H1 (cell line): Measurements from ENCODE around the gene GOLGA6C. TPM values are rescaled to one million over a fixed set of nuclear protein-coding genes. Genes with fewer than 3 reads are reported as not detected.

ENCODE experiments used
- CTCF ChIA-PET: fragments of 300-600 bp; sonication (Branson Sonifier 250); formaldehyde crosslinking; loops from one replicate; lab custom pipeline; 2021; ENCODE audit not compliant: partially characterized antibody; lab: Charles Lee
- POLR2A ChIA-PET: fragments of 300-600 bp; sonication (Branson Sonifier 250); formaldehyde crosslinking; loops from one replicate; lab custom pipeline; 2021; ENCODE audit warnings: inconsistent platforms; ENCODE audit not compliant: partially characterized antibody; lab: Charles Lee
- DNase-seq, 2 experiments: peaks; one replicate each; pipeline versions ENCODE4 v3.0.0 to v3.0.0-alpha.2; 2010 to 2022; ENCODE audit warnings: low spot score in 2 of 2, low read depth in 1 of 2, mixed read lengths in 1 of 2
- FAIRE-seq: peaks from 2 replicates; lab custom pipeline; 2011; peaks lifted over from hg19 to GRCh38; lab: Jason Lieb, UNC
- H2AFZ ChIP-seq: 2 replicates; pipeline ENCODE4 v1.8.1; 2012; ENCODE audit warnings: low read length, inconsistent platforms
- H2AK5ac ChIP-seq: 2 replicates; pipeline ENCODE4 v1.6.1; 2013; ENCODE audit warnings: low read depth, low read length
- H2BK120ac ChIP-seq: replicated peaks from 2 replicates; pipeline ENCODE3; 2013; ENCODE audit warnings: low read depth, low read length, inconsistent platforms
- H2BK12ac ChIP-seq: 2 replicates; pipeline ENCODE4 v1.6.1; 2013; ENCODE audit warnings: low read depth, low read length
- H2BK15ac ChIP-seq: 2 replicates; pipeline ENCODE4 v1.6.1; 2013; ENCODE audit warnings: low read length
- H2BK20ac ChIP-seq: 2 replicates; pipeline ENCODE4 v1.6.1; 2013; ENCODE audit warnings: low read length
- H2BK5ac ChIP-seq: 2 replicates; pipeline ENCODE4 v1.6.1; 2013; ENCODE audit warnings: low read depth, low read length
- H3K14ac ChIP-seq: 2 replicates; pipeline ENCODE4 v1.6.1; 2013; ENCODE audit warnings: inconsistent platforms; ENCODE audit not compliant: insufficient read length
- H3K18ac ChIP-seq: 2 replicates; pipeline ENCODE4 v1.6.1; 2013; ENCODE audit warnings: low read length; ENCODE audit errors: extremely low read depth
- H3K23ac ChIP-seq: 2 replicates; pipeline ENCODE4 v1.6.1; 2013; ENCODE audit warnings: inconsistent platforms; ENCODE audit not compliant: insufficient read length
- H3K23me2 ChIP-seq: 2 replicates; pipeline ENCODE4 v1.6.1; 2013; ENCODE audit warnings: low read depth, low read length
- H3K27ac ChIP-seq: 2 replicates; pipeline ENCODE4 v1.6.1; 2011; ENCODE audit warnings: low read depth, low read length, inconsistent platforms
- H3K27me3 ChIP-seq, 4 experiments: replicated peaks in 1 of 4; 1 replicate in 1 of 4; 2 replicates in 3 of 4; pipeline versions ENCODE4 v1.6.1 to v1.8.1; 2011 to 2013; ENCODE audit warnings: low read length in 3 of 4, mild to moderate bottlenecking in 3 of 4, inconsistent platforms in 2 of 4, mixed read lengths in 2 of 4, moderate library complexity in 1 of 4; ENCODE audit not compliant: control insufficient read depth in 3 of 4, insufficient read depth in 3 of 4; ENCODE audit errors: extremely low read depth in 1 of 4
- H3K36me3 ChIP-seq, 4 experiments: 2 replicates each; pipeline versions ENCODE4 v1.6.1 to v1.8.1; 2011 to 2013; ENCODE audit warnings: mild to moderate bottlenecking in 4 of 4, low read length in 3 of 4, moderate library complexity in 2 of 4, control low read depth in 1 of 4, inconsistent platforms in 1 of 4; ENCODE audit not compliant: insufficient read depth in 4 of 4, control insufficient read depth in 2 of 4
- H3K4ac ChIP-seq: replicated peaks from 2 replicates; pipeline ENCODE3; 2013; ENCODE audit warnings: low read length, low read depth, mixed read lengths, inconsistent platforms; ENCODE audit not compliant: insufficient read length
- H3K4me1 ChIP-seq, 4 experiments: replicated peaks in 1 of 4; 1 replicate in 1 of 4; 2 replicates in 3 of 4; pipeline versions ENCODE4 v1.6.1 to v1.8.1; 2011 to 2013; ENCODE audit warnings: low read length in 3 of 4, inconsistent platforms in 2 of 4, mixed read lengths in 1 of 4; ENCODE audit not compliant: insufficient read depth in 4 of 4, control insufficient read depth in 3 of 4
- H3K4me2 ChIP-seq, 2 experiments: 2 replicates each; pipeline versions ENCODE4 v1.6.1 to v1.8.1; 2011 to 2013; ENCODE audit warnings: low read depth in 2 of 2, low read length in 2 of 2, control low read depth in 1 of 2, inconsistent platforms in 1 of 2, mild to moderate bottlenecking in 1 of 2; ENCODE audit not compliant: insufficient read depth in 1 of 2
- H3K4me3 ChIP-seq, 4 experiments: fragments of 200-600, 300-600 bp in 1 of 4; sonication (generic), shearing (Covaris generic), sonication (Bioruptor Twin) in 1 of 4; 2 replicates each; pipeline versions ENCODE4 v1.5.1 to v1.8.1; 2011 to 2016; ENCODE audit warnings: low read length in 4 of 4, low read depth in 3 of 4, control low read depth in 2 of 4, inconsistent platforms in 2 of 4, mild to moderate bottlenecking in 2 of 4, mixed read lengths in 1 of 4, moderate library complexity in 1 of 4; ENCODE audit not compliant: insufficient read depth in 2 of 4; ENCODE audit errors: extremely low read depth in 1 of 4
- H3K56ac ChIP-seq: replicated peaks from 2 replicates; pipeline ENCODE3; 2013; ENCODE audit warnings: low read depth, mild to moderate bottlenecking, mixed read lengths, low read length, inconsistent platforms; ENCODE audit not compliant: insufficient read length
- H3K79me1 ChIP-seq: 2 replicates; pipeline ENCODE4 v1.6.1; 2013; ENCODE audit warnings: low read depth, low read length, control low read depth
- H3K79me2 ChIP-seq, 2 experiments: 2 replicates each; pipeline versions ENCODE4 v1.6.1 to v1.8.1; 2012 to 2013; ENCODE audit warnings: low read length in 2 of 2, mild to moderate bottlenecking in 2 of 2, inconsistent platforms in 1 of 2; ENCODE audit not compliant: insufficient read depth in 2 of 2, control insufficient read depth in 1 of 2
- H3K9ac ChIP-seq, 4 experiments: replicated peaks in 1 of 4; 1 replicate in 1 of 4; 2 replicates in 3 of 4; pipeline versions ENCODE4 v1.6.1 to v1.8.1; 2011 to 2013; ENCODE audit warnings: low read depth in 3 of 4, low read length in 3 of 4, control low read depth in 2 of 4, mild to moderate bottlenecking in 2 of 4, moderate library complexity in 2 of 4, inconsistent platforms in 1 of 4; ENCODE audit errors: extremely low read depth in 1 of 4
- H3K9me3 ChIP-seq, 2 experiments: 2 replicates each; pipeline versions ENCODE4 v1.6.1 to v1.8.1; 2012 to 2013; ENCODE audit warnings: mild to moderate bottlenecking in 2 of 2, moderate library complexity in 2 of 2, control low read depth in 1 of 2, inconsistent platforms in 1 of 2, low read depth in 1 of 2, low read length in 1 of 2, mixed read lengths in 1 of 2; ENCODE audit not compliant: insufficient read depth in 2 of 2
- H4K20me1 ChIP-seq, 2 experiments: replicated peaks in 1 of 2; 2 replicates each; pipeline versions ENCODE3 to v1.8.1; 2011 to 2013; ENCODE audit warnings: inconsistent platforms in 2 of 2, low read length in 2 of 2, mild to moderate bottlenecking in 1 of 2; ENCODE audit not compliant: insufficient read depth in 2 of 2, control insufficient read depth in 1 of 2
- H4K5ac ChIP-seq: 2 replicates; pipeline ENCODE4 v1.6.1; 2013; ENCODE audit warnings: low read length, low read depth, mixed read lengths, inconsistent platforms; ENCODE audit not compliant: insufficient read length
- H4K8ac ChIP-seq: 2 replicates; pipeline ENCODE4 v1.8.0; 2013; ENCODE audit warnings: mild to moderate bottlenecking, moderate library complexity, low read length, inconsistent platforms; ENCODE audit not compliant: insufficient read depth; ENCODE audit errors: extremely low read depth
- H4K91ac ChIP-seq: replicated peaks from 2 replicates; pipeline ENCODE3; 2013; ENCODE audit warnings: low read length, mixed read lengths, inconsistent platforms; ENCODE audit not compliant: insufficient read length
- CHD2 ChIP-seq: IDR thresholded peaks from 2 replicates; pipeline ENCODE4 v1.6.1; 2012; ENCODE audit warnings: low read length, improper control_type of control experiment
- EGR1 ChIP-seq: IDR thresholded peaks from 2 replicates; pipeline ENCODE4 v1.6.1; 2011; ENCODE audit warnings: low read depth, low read length, borderline replicate concordance
- EZH2 ChIP-seq: fragments of 200-600 bp; sonication (generic); IDR thresholded peaks from 2 replicates; pipeline ENCODE4 v1.7.1; 2012; ENCODE audit warnings: low read depth, mild to moderate bottlenecking, moderate library complexity, low read length, inconsistent platforms; ENCODE audit not compliant: severe bottlenecking
- GTF2F1 ChIP-seq: IDR thresholded peaks from 2 replicates; pipeline ENCODE4 v1.6.1; 2012; ENCODE audit warnings: low read depth, low read length, improper control_type of control experiment, borderline replicate concordance
- JUND ChIP-seq: IDR thresholded peaks from 2 replicates; pipeline ENCODE4 v1.6.1; 2011; ENCODE audit warnings: mild to moderate bottlenecking, improper control_type of control experiment, low read length
- SP4 ChIP-seq: IDR thresholded peaks from 2 replicates; pipeline ENCODE4 v1.6.1; 2012; ENCODE audit warnings: low read length, inconsistent platforms
- TAF7 ChIP-seq: optimal IDR thresholded peaks from 2 replicates; pipeline ENCODE3; 2011; ENCODE audit warnings: low read depth, mild to moderate bottlenecking, inconsistent platforms, low read length, moderate library complexity, borderline replicate concordance
- WGBS, 2 experiments: shearing (Covaris generic) in 1 of 2; methylation state at CpG; one replicate each; pipeline versions ENCODE4 v1.1.6 to v1.1.7; 2013 to 2015; ENCODE audit warnings: low lambda C conversion rate in 2 of 2, mixed read lengths in 2 of 2, inconsistent platforms in 1 of 2, low coverage in 1 of 2, missing lambda C conversion rate in 1 of 2; ENCODE audit not compliant: insufficient replicate concordance in 2 of 2, insufficient coverage in 1 of 2, insufficient read length in 1 of 2; ENCODE audit errors: extremely low coverage in 1 of 2, missing lambda C conversion rate in 1 of 2; 5-methylcytosine and 5-hydroxymethylcytosine counted together
- polyA plus RNA-seq, 7 experiments: library from polyadenylated mRNA; depleted of rRNA in 3 of 7; stranded (reverse) in 5 of 7; unstranded in 2 of 7; fragments of >200 nt in 5 of 7; fragments of 200-250 nt in 2 of 7; gene quantifications; 1 replicate in 5 of 7; 2 replicates in 1 of 7; 4 replicates in 1 of 7; pipeline versions ENCODE4 v1.2.1 to v1.2.3, GENCODE V29; 2011 to 2013; ENCODE audit warnings: missing spikeins in 2 of 7, mixed read lengths in 2 of 7
- total RNA-seq: library from RNA; stranded (reverse); fragmentation: NEBNext Ultra II Directional; extraction: Animal tissue kit (Norgen Biotek cat#: 25700); gene quantifications from 2 replicates; pipeline ENCODE4 v1.2.1, GENCODE V29; 2021
- TF ChIP-seq, protein P1 (sequence below), 3 experiments: IDR thresholded peaks; 1 replicate in 2 of 3; 2 replicates in 1 of 3; pipeline versions ENCODE4 v1.5.1 to v1.6.1; 2011; ENCODE audit warnings: low read length in 3 of 3, mild to moderate bottlenecking in 3 of 3, inconsistent platforms in 2 of 3, low read depth in 1 of 3, moderate library complexity in 1 of 3; ENCODE audit not compliant: insufficient read depth in 1 of 3; ENCODE audit errors: control extremely low read depth in 1 of 3
- TF ChIP-seq, protein P2 (sequence below): IDR thresholded peaks from 2 replicates; pipeline ENCODE4 v1.6.1; 2012; ENCODE audit warnings: inconsistent platforms

Gene GOLGA6C
- total and polyA plus RNA-seq, 2 of the 8 experiments (the other 6 are each of a cell fraction or from before 2014, with no cell fraction given), result 0.14 to 0.35 TPM

DNA sequence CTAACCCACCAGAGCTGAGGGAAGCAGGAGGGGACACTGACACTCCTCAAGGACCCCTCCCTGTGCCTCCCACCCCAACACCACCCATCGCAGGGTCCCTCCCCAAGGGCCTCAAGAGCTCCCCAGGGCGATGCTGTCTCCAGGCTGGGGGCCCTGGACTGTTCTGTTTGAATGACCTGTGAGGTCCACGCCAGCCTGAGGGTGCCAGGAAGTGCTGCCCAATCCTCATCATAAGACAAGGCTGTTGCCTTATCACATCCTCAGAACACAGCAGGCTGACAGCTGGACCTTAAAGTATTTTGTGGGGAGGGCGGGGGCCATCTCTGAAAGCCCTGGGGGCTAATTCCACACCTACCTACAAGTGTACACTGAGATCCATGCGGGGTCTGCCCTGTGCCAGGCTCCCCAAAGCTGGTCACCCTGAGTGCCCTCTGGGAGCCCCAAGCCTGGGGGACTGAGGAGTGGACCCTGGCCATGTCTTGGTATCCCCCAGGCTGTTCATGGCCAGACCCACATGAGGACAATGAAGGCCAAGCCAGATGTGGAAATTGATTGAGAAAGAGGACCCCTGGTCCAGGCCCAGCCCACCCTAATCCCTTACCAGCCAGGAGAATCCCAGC is 23.8 kb upstream of the GOLGA6C start:
- no peaks in the 10 kb centered on the region for H3K23me2 ChIP-seq
- H3K27ac ChIP-seq, result no peak overlapping the region
- no peak overlapping the region for H4K8ac ChIP-seq
- no peak overlapping the region for H3K4ac ChIP-seq
- 80% methylated on average over 5 of the region's 5 CpGs; no CpG with 5 or more reads in 1 of the 2 experiments for WGBS, 2 experiments
- no peak overlapping the region for H2AK5ac ChIP-seq
- CTCF ChIA-PET, result no interaction called here
- H3K79me1 ChIP-seq, result no peaks in the 10 kb centered on the region
- H2AFZ ChIP-seq, result no peak overlapping the region
- no peak overlapping the region for H3K9ac ChIP-seq
- H3K18ac ChIP-seq, result no peak overlapping the region
- no peak overlapping the region for H4K5ac ChIP-seq
- FAIRE-seq (no peak), DNase-seq (no peak)
- no peak overlapping the region for H3K4me2 ChIP-seq
- no peak overlapping the region for H3K14ac ChIP-seq
- POLR2A ChIA-PET, result no interaction called here
- no peak overlapping the region for H2BK15ac ChIP-seq
- H2BK5ac ChIP-seq, result no peak overlapping the region
- H3K9me3 ChIP-seq, result no peaks in the 10 kb centered on the region
- no peak overlapping the region for H3K56ac ChIP-seq
- H2BK120ac ChIP-seq, result no peak overlapping the region
- TF ChIP-seq EGR1 (no peak), GTF2F1 (no peak), TAF7 (no peak), CHD2 (no peak), SP4 (no peak), EZH2 (no peak), JUND (no peak)
- TF ChIP-seq, protein P1, sequence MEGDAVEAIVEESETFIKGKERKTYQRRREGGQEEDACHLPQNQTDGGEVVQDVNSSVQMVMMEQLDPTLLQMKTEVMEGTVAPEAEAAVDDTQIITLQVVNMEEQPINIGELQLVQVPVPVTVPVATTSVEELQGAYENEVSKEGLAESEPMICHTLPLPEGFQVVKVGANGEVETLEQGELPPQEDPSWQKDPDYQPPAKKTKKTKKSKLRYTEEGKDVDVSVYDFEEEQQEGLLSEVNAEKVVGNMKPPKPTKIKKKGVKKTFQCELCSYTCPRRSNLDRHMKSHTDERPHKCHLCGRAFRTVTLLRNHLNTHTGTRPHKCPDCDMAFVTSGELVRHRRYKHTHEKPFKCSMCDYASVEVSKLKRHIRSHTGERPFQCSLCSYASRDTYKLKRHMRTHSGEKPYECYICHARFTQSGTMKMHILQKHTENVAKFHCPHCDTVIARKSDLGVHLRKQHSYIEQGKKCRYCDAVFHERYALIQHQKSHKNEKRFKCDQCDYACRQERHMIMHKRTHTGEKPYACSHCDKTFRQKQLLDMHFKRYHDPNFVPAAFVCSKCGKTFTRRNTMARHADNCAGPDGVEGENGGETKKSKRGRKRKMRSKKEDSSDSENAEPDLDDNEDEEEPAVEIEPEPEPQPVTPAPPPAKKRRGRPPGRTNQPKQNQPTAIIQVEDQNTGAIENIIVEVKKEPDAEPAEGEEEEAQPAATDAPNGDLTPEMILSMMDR (IDR thresholded peaks at IDR 0.05; ENCODE audit: control extremely low read depth in 1 of 3, insufficient read depth in 1 of 3, low read depth in 1 of 3, low read length in 3 of 3), result no peak
- TF ChIP-seq, protein P2, sequence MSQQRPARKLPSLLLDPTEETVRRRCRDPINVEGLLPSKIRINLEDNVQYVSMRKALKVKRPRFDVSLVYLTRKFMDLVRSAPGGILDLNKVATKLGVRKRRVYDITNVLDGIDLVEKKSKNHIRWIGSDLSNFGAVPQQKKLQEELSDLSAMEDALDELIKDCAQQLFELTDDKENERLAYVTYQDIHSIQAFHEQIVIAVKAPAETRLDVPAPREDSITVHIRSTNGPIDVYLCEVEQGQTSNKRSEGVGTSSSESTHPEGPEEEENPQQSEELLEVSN, result no peak
- H3K27me3 ChIP-seq, result no peaks in the 10 kb centered on the region; a peak in 1 of 7 replicates
- H2BK12ac ChIP-seq, result no peak overlapping the region
- no peaks in the 10 kb centered on the region for H3K36me3 ChIP-seq
- no peak overlapping the region for H2BK20ac ChIP-seq
- no peaks in the 10 kb centered on the region for H3K79me2 ChIP-seq
- peaks cover 0 to 3% (median 1%) of the 10 kb centered on the region in 4 experiments; a peak in 3 of 7 replicates for H3K4me1 ChIP-seq
- H3K23ac ChIP-seq, result no peak overlapping the region
- no peak overlapping the region for H3K4me3 ChIP-seq
- H4K91ac ChIP-seq, result no peak overlapping the region
- H4K20me1 ChIP-seq, result no peaks in the 10 kb centered on the region
